HG02678 (cell line): ENCODE results near the gene MADD.

Experiments used
- ATAC-seq: cut with Tn5 transposase; IDR thresholded peaks from one replicate; pipeline ENCODE4 v1.9.1; 2021; ENCODE audit warnings: mild to moderate bottlenecking, moderate library complexity; ENCODE audit not compliant: unreplicated experiment

The MADD gene

GRCh38 chr11:47337229-47337924 lies 67.4 kb downstream of the MADD start:
- no peak for ATAC-seq

- ATAC-seq = no peak
Measured at GRCh38 chr11:47338396-47339241, 68.7 kb downstream of the MADD start.

GRCh38 chr11:47340010-47340409 lies 70.1 kb downstream of the MADD start:
- no peak for ATAC-seq

DNA sequence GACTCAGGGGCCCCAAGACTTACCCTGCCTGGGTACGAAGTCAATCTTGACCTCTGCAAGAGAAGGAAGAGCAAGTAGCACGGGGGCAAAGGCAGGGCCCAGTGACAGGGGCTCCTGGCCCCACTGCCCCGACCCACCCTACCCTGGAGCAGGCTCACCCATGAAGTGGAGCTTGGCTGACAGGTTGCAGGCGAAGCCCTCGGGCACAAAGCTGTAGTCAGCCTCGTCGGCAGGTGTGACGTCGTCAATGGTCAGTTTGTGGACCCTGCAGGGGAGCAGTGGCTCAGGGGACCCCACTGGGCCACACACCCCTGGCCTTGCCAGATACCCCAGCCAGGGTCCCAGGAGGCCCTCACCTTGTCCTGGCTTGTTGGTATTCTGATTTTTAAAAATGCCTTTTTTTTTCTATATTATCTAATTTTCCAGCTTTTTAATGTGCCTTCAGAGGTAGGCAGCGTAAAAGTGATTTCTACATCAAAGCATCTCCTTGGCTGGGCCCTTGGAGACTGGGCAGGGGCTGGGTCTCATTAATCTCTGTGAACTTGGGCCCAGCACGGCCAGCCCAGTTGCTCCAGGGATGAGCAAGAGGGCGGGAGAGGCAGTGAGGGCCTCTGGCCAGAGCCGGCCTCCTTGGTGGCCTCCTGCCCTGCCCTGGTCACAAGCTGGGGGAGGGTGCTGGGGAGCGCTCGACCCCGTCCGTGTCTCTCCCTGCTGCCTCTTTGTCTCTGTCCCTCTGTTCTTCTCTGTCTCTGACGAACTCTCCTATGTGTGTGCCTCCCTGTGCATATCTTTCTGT lies 71.2 kb downstream of the MADD start:
- no peak for ATAC-seq

DNA sequence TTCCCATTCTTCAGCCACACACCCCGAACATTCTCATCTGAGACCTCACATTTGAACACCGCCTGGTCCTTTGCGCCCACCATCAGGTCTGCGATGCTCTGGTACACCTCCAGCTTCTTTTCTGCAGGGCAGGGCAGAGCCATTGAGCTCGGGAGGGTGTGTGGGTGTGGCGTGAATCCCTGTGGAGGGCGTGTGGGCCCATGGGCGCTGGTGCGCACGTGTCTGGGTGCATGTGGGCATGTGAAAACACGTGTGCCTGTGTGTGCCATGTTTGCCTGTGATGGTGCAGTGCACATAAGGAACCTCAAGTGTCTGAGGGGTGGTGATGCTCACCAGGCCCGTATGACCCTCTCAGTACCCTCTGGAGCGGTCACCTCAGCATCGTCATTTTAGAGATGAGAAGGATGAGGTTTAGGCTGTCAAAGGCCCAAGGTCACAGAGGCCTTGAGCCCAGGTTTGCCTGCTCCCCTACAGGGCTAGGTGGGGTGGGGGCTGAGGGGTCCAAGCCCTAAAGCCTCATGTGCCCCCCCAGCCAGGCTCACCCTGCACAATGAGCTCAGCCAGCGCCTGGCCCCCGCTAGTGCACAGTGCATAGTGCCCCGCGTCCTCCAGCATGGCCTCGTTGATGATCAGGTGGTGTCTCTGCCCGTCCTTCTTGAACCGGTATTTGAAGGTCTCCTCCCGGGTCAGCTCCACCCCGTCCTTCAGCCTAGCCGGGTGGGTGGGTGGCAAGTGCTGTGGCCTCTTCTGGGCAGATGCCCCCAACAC lies 72.3 kb downstream of the MADD start:
- ATAC-seq = no peak

- no peak for ATAC-seq
Measured at GRCh38 chr11:47342854-47343253, 72.9 kb downstream of the MADD start.

DNA sequence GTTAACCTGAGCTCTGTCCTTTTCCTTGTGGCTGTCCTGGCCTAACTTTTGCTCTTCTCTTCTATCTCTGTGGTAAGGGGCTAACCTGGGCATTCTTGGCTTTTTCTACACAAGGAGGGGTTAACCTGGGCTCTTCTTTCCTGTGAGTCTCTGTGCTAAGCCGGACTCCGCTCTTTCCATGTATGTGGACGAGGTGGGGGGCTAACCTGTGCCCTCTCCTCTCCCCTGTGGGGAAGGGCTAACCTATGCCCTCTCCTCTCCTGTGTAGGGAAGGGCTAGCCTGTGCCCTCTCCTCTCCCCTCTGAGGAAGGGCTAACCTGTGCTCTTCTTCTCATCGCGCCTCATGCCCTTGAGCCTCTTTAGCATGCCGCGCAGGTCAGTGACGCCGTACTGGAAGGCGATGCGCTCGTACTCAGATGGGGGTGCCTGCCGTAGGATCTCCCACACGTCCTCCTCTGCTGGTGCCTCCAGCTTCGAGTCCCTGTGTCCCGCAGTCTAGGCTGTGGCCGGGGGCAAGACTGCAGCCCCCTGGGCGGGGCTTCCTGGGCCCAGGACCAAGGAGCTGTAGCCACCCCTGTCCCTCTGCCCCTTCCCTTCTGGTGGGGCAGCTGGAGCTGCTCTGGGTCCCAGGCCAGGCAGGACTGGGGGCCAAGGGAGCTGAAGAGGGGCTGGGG lies 76.1 kb downstream of the MADD start:
- no peak for ATAC-seq

DNA sequence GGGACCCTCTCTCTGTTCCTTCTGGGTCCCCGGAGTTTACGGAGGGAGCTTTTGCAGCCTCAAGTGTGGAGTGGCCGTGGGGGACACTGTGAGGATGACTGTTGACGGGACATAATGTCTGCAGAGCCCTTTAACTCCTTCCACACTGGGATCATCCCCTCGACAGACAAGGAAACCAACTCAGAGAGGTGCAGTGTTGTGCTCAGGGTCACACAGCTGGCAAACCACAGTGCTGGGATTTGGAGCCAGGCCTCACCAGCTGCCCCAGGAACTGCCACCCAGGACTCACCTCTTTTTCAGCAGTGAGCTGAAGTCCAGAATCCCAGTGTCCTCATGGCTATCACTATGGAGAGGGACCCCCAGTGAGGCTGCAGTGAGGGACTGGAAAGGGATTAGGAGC lies 77.2 kb downstream of the MADD start:
- ATAC-seq = no peak

GRCh38 chr11:47348131-47348802 lies 78.3 kb downstream of the MADD start:
- ATAC-seq = no peak

DNA sequence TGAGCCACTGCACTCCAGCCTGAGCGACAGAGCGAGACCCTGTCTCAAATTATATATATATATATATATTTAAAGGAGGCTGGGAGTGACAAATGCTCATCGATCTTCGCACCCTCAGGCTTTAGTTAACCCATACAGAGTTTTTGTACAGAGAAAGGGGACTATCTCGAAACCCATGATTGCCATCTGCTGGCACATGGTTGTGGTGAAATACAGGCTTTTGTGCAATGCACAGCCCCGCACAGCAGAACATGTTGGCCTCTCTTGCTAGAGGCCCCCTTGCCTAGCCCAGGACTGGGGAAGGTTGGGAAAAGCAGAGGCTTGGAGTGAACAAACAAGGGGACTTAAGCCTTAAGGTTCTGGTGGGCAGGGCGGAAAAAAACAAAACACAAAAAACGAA lies 78.9 kb downstream of the MADD start:
- no peak for ATAC-seq

- ATAC-seq = no peak
Measured at GRCh38 chr11:47349521-47350095, 79.7 kb downstream of the MADD start.

DNA sequence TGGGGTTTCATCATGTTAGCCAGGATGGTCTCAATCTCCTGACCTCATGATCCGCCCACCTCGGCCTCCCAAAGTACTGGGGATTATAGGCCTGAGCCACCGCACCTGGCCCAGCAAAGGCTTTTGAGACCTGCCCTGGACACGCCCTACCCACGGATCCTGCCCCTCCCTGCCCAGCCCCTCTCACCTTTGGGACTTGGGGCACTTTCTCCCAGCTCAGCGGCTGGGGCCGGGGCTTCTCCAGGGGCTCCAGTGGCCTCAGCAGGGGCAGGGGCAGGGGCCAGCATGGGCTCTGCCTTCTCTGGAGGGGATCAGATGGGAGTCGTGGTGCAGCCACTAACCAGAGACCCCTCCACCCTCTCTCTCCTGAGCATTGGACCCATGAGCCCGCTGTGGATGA lies 80.4 kb downstream of the MADD start:
- no peak for ATAC-seq

GRCh38 chr11:47351156-47352126 lies 81.5 kb downstream of the MADD start:
- no peak for ATAC-seq

DNA sequence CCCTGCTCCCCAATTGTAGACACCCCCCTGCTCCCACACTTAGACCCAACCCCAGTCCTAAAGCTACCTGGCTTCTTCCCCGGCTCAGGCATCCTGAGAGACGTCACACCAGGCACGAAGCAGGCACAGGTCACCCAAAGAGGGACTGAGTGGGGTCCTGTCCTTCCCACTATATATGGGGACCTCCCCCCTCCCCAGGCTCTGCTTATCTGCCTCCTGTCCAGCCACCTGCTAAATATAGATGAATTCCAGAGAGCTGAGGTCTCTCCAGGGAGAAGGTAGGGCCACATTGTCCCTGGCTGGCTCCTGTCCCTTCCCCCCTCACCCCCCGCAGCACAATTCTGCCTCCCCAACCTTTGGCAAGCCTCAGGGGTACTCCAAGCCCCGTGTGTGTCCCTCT lies 82.6 kb downstream of the MADD start, which contains the start of gene MYBPC3:
Gene MYBPC3, minus strand, starts transcription at position 147 of the 400 bp plus-strand sequence. Its CDS starts 55 bp downstream, at position 92.
- no peak for ATAC-seq

- no peak for ATAC-seq
Measured at GRCh38 chr11:47353978-47354774, 84.2 kb downstream of the MADD start.

DNA sequence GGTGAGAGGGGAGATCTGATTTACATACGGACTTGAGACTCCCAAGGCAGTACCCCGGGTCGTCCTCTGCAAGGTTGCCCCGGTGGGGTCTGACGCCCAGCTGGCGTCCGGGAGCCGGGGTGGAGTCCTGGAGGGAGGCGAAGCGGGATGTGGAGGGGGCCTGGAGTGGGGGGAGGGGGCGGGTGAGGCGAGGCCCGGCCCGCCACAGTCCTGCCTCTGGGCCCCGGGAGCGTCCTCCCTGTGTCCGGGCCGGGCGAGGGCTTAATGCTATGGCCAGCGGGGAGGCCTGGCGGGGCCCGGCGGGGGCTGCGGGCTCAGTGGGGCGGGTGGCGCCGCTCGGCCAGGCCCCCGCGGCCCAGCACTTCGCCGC lies 85.0 kb downstream of the MADD start:
- no peak for ATAC-seq
